ENCODE data around the gene NACA2. TPM values are rescaled to one million over a fixed set of nuclear protein-coding genes. Genes with fewer than 3 reads are reported as not detected.

NACA2 gene
- total RNA-seq, 1 donor from 2014 or later, result not detected

DNA sequence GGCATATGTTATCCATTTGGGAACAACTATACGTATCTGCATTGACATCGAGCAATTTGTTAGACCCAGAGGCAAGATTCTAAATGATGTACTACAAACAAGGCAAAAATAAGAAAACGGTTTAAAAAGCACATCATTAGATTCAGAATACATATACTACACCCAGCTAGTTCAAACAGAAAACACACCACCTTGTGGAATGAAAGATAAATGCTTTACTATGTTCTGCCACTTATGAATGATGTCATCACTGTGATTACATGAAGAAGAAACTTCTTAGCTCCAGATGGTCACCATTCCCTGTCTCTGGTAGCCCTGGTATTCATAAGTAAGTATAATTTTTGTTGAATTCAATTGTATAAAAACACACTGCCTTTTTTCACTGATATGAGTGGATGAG lies 7.8 kb downstream of the NACA2 start:
- peaks cover 8% of the 10 kb centered on the region for H3K4me1 Mint-ChIP-seq
- no peak overlapping the region for H3K4me3 Mint-ChIP-seq
- no peak for DNase-seq (ENCODE audit: low read depth, low spot score)
- peaks cover 10% of the 10 kb centered on the region for H3K27me3 Mint-ChIP-seq (ENCODE audit: low read depth)
- no peaks in the 10 kb centered on the region for H3K36me3 Mint-ChIP-seq (ENCODE audit: low read depth)
- TF ChIP-seq, protein P1, sequence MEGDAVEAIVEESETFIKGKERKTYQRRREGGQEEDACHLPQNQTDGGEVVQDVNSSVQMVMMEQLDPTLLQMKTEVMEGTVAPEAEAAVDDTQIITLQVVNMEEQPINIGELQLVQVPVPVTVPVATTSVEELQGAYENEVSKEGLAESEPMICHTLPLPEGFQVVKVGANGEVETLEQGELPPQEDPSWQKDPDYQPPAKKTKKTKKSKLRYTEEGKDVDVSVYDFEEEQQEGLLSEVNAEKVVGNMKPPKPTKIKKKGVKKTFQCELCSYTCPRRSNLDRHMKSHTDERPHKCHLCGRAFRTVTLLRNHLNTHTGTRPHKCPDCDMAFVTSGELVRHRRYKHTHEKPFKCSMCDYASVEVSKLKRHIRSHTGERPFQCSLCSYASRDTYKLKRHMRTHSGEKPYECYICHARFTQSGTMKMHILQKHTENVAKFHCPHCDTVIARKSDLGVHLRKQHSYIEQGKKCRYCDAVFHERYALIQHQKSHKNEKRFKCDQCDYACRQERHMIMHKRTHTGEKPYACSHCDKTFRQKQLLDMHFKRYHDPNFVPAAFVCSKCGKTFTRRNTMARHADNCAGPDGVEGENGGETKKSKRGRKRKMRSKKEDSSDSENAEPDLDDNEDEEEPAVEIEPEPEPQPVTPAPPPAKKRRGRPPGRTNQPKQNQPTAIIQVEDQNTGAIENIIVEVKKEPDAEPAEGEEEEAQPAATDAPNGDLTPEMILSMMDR (conservative IDR thresholded peaks at IDR 0.05), result peak; percentile 62
- no peaks in the 10 kb centered on the region for H3K9me3 Mint-ChIP-seq
- H3K27ac Mint-ChIP-seq (ENCODE audit: unreplicated experiment), result no peak overlapping the region

DNA sequence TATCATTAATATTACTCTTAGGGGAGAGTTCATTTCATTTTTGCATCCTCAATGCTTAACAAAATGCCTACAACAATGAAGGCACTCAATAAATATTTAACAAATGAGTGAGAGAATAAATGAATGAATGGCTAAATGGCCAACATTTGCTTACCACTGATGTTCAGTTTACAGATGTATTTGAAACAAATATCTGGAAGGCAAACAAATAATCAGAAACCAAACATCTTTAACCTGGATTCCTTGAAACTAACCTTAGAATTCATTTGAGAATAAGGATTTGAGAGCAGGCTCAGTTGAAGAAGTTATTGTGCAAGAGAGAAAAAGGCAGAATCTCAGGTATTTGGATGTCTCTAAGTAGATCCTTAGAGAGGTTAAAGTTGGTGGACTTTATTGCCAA lies 8.4 kb downstream of the NACA2 start:
- TF ChIP-seq, protein P1 (conservative IDR thresholded peaks at IDR 0.05), result no peak
- DNase-seq (ENCODE audit: low read depth, low spot score), result no peak
- Mint-ChIP-seq H3K27ac (ENCODE audit: unreplicated experiment) (no peak overlapping the region), H3K36me3 (ENCODE audit: low read depth) (no peaks in the 10 kb centered on the region), H3K4me1 (peaks cover 8% of the 10 kb centered on the region), H3K27me3 (ENCODE audit: low read depth) (peaks cover 10% of the 10 kb centered on the region), H3K9me3 (no peaks in the 10 kb centered on the region), H3K4me3 (no peak overlapping the region)

DNA sequence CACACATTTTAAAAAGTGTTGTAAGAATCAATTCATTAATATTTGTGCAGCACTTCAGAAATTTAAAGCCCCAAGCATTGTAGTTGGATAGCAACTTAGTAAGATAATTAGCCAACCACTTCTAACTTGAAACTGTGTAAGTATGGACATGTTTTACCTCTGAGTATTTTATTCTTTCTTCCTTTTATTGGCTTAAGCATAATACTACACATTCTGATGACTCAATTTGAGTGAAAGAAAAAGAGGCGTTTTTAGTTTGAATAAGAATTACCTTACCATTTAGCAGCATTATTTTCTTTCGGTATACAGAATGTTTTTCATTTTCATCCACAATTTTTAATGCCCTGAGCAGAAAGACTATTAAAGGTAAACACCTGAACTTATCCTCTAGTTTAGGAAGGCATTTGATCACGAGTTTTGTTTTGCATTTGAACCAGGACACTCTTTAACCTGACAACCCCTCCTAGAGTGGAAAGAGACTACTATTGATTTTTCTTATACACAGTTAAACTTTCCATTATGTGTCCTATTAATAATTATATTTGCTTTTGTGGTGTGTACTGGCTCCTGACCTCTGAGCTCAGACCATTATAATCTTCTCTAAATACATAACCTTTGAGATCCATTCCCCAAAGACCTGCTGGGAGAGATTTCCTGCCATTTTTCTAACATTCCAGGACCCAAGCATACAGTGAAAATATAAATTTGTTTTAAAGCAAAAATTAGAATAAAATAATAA lies 9.2 kb downstream of the NACA2 start:
- H3K27ac Mint-ChIP-seq (ENCODE audit: unreplicated experiment), result no peak overlapping the region
- no peaks in the 10 kb centered on the region for H3K9me3 Mint-ChIP-seq
- peaks cover 10% of the 10 kb centered on the region for H3K27me3 Mint-ChIP-seq (ENCODE audit: low read depth)
- no peak for DNase-seq (ENCODE audit: low read depth, low spot score)
- peaks cover 8% of the 10 kb centered on the region for H3K4me1 Mint-ChIP-seq
- H3K36me3 Mint-ChIP-seq (ENCODE audit: low read depth), result no peaks in the 10 kb centered on the region
- no peak overlapping the region for H3K4me3 Mint-ChIP-seq
- TF ChIP-seq, protein P1 (conservative IDR thresholded peaks at IDR 0.05), result no peak

DNA sequence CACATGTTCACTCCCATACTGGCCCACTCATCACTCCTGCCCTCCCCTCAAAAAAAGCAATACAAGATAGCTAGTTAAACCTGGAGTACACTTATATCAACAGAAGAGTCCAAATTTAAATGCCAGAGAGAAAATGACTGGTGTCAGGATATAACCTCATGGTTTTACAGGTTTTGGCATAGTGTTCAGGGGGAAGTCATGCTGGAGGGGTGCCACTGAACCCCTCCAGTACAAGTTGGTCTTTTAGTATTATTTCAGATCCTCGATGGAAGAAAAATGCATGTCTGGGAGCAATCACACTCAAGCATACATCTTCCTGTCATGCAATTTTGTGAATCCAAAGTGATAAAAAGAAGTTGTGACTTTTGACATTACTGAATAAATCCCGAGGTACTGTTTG lies 10.5 kb downstream of the NACA2 start:
- H3K4me1 Mint-ChIP-seq, result peaks cover 11% of the 10 kb centered on the region
- no peaks in the 10 kb centered on the region for H3K36me3 Mint-ChIP-seq (ENCODE audit: low read depth)
- TF ChIP-seq, protein P1 (conservative IDR thresholded peaks at IDR 0.05), result no peak
- no peak overlapping the region for H3K4me3 Mint-ChIP-seq
- H3K27me3 Mint-ChIP-seq (ENCODE audit: low read depth), result peaks cover 10% of the 10 kb centered on the region
- DNase-seq (ENCODE audit: low read depth, low spot score), result no peak
- no peaks in the 10 kb centered on the region for H3K9me3 Mint-ChIP-seq
- H3K27ac Mint-ChIP-seq (ENCODE audit: unreplicated experiment), result no peak overlapping the region

DNA sequence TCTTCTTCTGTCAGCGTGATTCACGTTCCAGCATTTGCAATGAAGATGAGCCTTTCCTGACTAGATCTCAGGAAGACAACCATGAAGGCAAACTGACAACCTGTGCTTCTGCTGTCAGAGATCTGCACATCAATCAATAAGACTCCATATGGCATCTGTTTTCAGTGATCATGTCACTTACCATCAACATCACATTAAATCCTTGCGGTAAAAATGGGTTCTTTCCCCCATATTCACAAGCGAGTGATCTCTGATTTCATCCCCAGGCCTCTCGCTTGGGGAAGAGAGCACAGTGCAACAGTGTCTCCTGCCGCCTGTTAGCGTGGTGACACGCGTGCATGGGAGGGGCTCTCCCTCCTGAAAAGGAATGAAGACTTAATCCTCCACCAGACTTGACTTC lies 11.1 kb downstream of the NACA2 start:
- H3K9me3 Mint-ChIP-seq, result no peaks in the 10 kb centered on the region
- H3K36me3 Mint-ChIP-seq (ENCODE audit: low read depth), result no peaks in the 10 kb centered on the region
- no peak for DNase-seq (ENCODE audit: low read depth, low spot score)
- H3K4me1 Mint-ChIP-seq, result peaks cover 15% of the 10 kb centered on the region
- H3K27ac Mint-ChIP-seq (ENCODE audit: unreplicated experiment), result no peak overlapping the region
- TF ChIP-seq, protein P1 (conservative IDR thresholded peaks at IDR 0.05), result no peak
- peaks cover 10% of the 10 kb centered on the region for H3K27me3 Mint-ChIP-seq (ENCODE audit: low read depth)
- H3K4me3 Mint-ChIP-seq, result no peak overlapping the region
